Medulla oblongata (tissue), 1 donor: ENCODE measurements around the gene PCIF1.
"Not testable (repeated sequence)": the region's sequence is repeated elsewhere in the genome, so short reads cannot be mapped to it uniquely, and the experiment has no call there.

ENCODE experiments used
- DNase-seq: peaks from one replicate; pipeline ENCODE4 v3.0.0-alpha.2; 2015; ENCODE audit errors: extremely low spot score

The PCIF1 gene

DNA sequence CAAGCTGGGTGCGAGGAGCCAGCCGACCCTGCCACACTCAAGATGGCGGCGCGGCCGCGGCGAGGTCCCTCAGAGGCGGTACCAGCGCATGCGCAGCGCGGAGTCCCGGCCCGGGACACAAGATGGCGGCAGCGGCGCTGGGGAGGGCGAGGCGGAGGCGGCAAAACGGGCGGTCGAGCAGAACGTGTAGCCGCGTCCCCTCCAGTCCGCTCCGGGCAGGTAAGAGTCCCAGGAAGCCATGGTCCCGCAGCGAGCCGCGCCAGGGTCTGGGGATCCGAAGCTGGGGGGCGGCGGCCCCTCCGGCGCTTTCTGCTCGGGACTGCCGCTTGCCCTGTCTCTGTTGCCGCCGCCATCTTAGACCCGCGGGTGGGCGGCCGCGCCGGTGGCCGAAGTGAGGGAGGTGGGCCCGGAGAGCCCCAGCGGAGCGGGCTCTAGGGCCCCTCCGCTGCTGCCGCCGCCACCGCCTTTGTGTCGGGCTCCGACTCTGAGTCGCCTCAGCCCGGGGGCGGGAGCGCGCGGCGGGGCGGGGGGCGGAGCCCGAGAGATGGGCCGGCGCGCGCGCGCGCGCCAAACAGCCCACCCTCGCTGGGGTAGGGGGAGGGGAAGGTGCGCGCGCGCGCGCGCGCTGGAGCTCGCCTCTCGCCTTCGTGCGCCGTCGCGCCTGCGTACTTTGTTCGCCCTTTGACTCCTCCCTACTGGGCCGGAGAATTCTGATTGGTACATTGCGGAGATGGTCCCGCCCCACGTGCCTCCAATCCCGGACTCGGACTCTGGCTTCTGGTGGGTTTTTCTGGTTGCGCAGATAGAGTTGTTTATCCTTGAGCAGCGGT, at the start of gene PCIF1:
PCIF1 (plus strand) TSS at position 98 of the 830 bp plus-strand sequence. CDS start 4,317 bp downstream, outside the sequence.
- peak; percentile 99 for DNase-seq

DNA sequence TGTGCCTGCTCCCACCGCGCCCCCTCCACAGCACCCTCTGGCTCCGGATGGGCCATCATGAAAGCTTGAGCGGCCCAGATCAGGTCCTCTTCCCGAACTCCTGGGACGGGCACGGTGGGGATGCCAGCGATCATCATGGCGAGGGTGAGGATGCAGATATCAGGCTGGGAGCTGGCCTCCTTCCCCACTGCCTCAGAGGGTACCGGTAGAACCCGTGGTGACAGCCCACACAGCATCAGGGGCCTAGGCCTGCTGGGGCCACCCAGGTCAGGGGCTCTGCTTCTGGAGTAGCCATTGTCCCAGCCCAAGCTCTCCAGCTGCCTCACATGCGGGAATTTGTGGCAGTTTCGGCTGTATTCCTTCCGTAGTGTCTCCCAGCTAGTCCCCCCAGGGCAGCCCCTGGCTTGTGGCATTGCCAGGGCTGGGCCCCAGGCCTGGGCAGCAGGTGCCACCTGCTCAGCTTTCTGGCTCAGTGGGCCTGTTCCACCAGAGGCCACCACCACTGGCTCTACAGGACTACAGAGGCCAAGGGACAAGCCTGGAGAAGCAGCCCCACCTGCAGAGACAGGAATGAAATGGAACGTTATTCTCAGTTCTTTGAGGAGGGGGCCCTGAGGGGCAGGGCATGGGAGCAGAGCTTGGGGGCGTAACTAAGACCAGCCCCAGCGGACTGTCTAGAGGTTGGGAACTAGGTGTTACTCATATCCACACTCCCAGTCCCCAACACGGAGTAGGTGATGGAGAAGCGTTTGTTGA, 47.7 kb upstream of the PCIF1 start:
- no peak for DNase-seq

DNA sequence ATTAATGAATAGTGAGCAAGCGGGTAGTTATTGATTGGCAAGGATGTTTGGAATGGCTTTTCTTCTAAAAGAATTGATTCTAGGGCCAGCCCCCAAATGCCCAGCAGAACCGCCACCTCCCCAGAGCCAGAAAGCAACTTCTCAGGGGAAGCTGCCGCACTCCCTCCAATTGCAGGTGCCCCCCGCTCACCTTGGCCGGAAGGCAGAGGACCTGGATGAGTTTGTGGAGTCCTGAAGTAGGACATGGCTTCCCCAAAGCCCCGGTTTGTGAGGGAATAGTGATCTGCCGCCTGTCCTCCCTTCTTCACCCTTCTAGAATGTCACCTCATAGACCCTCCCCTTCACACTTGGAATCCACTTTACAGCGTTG, 47.2 kb upstream of the PCIF1 start, which contains the start of gene SPATA25:
SPATA25 (minus strand) TSS at position 277 of the 370 bp plus-strand sequence; CDS start at position 245, 32 bp downstream.
- no peak for DNase-seq

DNA sequence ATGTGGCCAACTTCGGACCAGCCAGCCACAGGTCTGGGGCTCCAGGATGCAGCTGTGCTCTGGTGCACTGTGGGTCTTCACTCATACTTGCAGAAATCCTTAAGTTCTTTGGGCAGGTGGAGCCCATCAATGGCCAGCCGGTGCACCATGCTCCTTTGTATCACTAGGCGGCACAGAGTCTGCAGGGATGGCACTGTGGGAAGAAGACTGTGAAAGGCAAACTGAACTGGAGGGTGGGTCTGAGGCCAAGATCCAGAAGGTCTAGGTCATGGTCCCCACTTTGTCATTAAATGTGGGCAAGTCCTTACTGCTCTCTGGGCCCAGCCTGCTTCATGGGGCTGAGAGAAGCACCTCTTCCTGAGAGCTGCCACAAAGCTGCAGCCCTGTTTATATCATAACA, 45.8 kb upstream of the PCIF1 start:
- no peak for DNase-seq

DNA sequence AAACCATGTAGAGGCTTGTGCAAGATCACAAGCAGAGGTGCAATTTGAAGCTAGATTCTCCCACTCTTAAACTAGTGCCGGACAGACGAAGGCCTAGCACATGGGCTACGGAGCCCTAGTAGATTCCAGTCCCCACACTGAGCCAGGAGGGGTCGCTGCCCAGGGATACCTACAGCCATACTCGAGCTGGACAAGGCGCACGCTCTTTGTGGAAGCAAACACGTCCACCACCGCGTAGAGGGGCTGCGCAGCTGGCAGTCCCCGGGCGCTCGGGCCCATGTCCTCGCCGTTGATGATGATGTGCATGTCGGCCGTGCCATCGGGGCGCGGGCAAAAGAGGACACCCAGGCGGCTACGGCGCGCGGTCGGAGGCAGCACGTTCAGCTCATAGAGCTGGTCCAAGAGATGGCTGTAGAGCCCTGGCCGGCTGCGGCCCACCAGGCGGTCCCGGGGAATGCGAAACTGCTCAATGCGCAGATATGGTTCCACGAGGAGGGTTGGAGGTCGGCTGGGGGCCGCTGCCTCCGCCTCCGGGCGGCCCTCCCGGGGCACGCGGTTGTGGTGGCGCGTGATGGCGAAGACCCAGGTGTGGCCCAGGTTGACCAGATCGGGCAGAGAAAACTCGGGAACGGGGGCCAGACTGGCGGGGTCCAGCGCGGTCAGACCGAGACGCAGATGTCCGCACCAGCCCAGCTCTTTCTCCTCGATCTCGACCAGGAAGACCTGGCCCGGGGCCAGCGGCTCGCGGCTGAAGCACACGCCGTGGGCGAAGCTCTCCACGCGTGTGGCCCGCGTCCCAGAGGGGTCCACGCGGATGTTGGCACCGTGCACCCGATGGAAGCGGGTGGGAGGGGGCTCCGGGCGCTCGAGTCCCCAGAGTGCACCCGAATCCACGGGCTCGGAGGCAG, 44.2 kb upstream of the PCIF1 start:
- DNase-seq, result peak; percentile 76

DNA sequence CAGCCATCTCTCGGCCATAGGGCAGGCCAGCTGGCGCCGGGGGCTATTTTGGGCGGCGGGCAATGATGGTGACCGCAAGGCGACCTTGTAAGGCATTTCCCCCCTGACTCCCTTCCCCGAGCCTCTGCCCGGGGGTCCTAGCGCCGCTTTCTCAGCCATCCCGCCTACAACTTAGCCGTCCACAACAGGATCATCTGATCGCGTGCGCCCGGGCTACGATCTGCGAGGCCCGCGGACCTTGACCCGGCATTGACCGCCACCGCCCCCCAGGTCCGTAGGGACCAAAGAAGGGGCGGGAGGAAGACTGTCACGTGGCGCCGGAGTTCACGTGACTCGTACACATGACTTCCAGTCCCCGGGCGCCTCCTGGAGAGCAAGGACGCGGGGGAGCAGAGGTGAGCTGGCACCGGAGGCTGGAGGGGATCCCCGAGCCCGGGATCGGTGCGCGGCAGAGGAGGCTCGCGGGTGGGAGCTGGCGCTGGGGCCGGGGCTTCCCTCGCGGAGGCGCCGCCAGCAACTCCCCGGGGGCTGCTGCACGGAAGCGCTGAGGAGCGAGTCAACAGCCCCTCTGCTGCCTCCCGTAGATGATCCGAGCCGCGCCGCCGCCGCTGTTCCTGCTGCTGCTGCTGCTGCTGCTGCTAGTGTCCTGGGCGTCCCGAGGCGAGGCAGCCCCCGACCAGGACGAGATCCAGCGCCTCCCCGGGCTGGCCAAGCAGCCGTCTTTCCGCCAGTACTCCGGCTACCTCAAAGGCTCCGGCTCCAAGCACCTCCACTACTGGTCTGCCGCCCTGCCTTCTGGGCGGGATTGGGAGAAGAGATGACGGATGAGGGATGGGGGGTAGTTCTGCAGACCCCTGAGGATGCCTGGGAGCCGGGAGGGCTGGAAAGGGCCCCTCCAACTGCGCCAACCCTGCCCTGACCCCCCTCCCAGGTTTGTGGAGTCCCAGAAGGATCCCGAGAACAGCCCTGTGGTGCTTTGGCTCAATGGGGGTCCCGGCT, 43.2 kb upstream of the PCIF1 start, which contains the start of the genes CTSA and NEURL2:
CTSA (plus strand) TSS at position 351 of the 999 bp plus-strand sequence; CDS start at position 585, 234 bp downstream.
NEURL2 (minus strand) TSS at position 224 of the 999 bp plus-strand sequence; CDS start at position 7, 217 bp downstream.
- peak; percentile 94 for DNase-seq

DNA sequence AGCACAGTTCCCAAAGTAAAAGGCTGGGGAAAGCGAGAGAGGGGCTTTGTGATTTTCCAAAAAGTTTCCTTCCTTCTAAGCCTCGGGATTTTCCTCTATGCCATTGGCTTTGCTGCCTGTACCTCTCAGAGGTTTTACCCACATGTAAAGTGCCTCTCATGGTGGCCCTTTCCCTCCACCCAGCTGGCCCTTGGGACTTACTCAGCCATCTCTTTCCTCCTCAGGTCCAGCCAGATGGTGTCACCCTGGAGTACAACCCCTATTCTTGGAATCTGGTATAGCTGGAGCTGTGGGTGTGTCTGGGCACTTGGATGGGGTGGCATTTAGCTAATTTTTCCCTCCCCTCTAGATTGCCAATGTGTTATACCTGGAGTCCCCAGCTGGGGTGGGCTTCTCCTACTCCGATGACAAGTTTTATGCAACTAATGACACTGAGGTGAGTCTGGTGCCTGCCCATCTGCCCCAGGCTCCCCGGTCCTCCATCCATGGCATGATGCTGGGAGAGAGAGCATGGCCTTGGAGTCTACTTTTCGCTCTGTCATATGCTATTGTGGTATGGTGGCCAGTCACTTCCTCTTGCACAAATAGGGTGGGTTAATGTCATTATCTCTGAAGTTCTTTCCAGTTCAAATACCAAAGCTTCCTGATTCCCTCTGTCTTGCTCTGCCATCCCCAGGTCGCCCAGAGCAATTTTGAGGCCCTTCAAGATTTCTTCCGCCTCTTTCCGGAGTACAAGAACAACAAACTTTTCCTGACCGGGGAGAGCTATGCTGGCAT, 42.2 kb upstream of the PCIF1 start:
- DNase-seq, result peak; percentile 17

DNA sequence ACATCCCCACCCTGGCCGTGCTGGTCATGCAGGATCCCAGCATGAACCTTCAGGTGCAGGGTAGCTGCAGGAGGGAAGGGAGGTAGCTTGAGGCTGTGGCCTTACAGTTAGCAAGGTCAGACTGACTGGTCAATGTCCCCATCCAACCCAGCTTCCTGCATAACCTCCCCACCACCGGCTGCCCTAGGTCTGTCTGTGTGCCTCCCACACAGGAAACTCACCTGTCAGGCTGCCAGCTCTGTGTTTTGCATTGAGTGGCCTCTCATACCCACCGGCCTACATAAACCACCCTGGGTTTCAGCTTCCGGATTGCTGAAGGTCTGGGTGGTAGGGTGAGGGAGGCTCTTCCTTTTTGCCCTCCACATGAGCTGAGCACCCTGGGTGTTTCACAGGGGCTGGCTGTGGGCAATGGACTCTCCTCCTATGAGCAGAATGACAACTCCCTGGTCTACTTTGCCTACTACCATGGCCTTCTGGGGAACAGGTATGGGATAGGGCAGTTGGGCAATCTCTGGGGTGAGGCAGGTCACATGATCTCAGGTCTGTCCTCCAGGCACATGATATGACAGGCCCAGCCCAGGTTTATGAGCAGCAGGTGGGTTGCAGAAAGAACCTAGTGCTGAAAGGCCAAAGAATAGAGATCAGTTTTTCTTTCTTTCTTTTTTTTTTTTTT, 41.5 kb upstream of the PCIF1 start:
- no peak for DNase-seq

DNA sequence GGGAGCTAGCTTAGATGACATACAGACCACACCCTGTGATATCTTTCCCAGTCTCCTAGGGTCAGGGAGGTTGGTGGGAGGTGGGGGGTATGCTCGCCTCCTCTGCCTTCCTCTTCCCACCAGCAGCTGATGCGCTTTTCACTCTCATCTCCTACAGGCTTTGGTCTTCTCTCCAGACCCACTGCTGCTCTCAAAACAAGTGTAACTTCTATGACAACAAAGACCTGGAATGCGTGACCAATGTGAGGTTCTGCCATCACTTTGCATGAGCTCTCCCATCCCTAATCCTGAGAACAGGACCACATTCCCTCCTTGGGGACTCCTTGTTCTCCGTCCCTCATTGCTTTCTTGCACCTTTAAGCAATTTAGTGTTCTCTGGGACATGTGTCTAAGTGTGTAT, 40.7 kb upstream of the PCIF1 start:
- no peak for DNase-seq

DNA sequence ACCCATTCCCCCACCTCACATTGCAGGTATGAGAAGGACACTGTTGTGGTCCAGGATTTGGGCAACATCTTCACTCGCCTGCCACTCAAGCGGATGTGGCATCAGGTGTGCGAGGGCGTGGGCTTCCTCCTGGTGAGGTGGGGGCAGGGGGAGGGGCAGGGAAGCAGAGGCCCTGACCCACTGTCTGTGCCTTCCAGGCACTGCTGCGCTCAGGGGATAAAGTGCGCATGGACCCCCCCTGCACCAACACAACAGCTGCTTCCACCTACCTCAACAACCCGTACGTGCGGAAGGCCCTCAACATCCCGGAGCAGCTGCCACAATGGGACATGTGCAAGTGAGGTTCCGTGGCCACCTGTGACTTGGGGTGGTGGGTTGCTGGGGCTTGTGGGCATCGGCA, 39.7 kb upstream of the PCIF1 start:
- no peak for DNase-seq

DNA sequence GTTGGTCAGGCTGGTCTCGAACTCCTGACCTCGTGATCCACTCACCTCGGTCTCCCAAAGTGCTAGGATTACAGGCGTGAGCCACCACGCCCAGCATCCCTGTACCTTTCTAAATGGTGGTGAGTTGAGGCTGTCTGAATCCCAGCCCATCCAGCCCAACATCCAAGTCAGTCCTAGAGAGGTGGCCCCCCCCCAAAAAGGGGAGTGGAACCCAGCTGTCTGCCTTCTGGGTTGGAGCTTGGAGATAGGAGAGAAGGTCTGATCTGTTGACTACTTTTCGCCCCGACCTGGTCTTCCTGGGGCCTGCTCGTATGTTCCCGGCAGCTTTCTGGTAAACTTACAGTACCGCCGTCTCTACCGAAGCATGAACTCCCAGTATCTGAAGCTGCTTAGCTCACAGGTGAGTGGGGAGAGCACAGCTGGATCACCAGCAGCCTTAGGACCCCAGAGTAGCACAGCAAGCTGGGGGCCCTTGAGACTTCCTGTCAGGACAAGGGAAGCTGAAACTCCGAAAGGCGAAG, 37.8 kb upstream of the PCIF1 start:
- no peak for DNase-seq

DNA sequence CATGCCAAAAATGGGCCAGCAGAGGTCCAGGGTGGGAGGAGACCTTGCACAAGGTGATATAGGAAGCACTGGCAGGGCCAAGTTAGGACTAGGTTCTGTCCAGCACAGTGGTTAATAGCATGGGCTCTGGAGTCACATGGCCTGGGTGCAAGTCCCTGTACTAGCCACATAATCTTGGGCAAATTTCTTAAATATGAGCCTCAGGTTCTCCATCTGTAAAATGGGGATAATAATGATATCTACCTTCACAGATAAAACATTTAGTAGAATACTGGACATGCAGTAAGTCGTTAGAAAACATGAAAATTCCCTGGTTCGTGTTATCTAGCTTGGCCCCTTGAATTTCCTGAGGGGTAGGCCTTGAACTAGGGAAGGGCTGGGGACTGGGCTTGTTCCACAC, 37.2 kb upstream of the PCIF1 start:
- DNase-seq, result no peak

DNA sequence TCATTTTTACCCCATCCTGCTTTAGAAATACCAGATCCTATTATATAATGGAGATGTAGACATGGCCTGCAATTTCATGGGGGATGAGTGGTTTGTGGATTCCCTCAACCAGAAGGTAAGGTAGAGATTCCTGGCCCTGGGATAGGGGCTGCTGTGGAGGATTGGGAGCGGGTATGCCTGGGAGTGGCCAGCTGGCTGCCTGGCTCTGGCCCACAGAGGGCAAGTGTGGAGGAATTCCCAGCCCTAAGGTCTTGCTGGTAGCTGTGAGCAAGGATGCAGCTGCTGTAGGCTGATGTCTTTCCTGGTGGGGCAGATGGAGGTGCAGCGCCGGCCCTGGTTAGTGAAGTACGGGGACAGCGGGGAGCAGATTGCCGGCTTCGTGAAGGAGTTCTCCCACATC, 36.8 kb upstream of the PCIF1 start:
- no peak for DNase-seq

DNA sequence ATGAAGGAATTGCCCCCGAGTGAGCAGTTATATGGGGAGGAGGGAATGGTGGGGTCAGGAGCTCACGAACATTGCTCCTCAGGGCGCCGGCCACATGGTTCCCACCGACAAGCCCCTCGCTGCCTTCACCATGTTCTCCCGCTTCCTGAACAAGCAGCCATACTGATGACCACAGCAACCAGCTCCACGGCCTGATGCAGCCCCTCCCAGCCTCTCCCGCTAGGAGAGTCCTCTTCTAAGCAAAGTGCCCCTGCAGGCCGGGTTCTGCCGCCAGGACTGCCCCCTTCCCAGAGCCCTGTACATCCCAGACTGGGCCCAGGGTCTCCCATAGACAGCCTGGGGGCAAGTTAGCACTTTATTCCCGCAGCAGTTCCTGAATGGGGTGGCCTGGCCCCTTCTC, 36.2 kb upstream of the PCIF1 start:
- no peak for DNase-seq

DNA sequence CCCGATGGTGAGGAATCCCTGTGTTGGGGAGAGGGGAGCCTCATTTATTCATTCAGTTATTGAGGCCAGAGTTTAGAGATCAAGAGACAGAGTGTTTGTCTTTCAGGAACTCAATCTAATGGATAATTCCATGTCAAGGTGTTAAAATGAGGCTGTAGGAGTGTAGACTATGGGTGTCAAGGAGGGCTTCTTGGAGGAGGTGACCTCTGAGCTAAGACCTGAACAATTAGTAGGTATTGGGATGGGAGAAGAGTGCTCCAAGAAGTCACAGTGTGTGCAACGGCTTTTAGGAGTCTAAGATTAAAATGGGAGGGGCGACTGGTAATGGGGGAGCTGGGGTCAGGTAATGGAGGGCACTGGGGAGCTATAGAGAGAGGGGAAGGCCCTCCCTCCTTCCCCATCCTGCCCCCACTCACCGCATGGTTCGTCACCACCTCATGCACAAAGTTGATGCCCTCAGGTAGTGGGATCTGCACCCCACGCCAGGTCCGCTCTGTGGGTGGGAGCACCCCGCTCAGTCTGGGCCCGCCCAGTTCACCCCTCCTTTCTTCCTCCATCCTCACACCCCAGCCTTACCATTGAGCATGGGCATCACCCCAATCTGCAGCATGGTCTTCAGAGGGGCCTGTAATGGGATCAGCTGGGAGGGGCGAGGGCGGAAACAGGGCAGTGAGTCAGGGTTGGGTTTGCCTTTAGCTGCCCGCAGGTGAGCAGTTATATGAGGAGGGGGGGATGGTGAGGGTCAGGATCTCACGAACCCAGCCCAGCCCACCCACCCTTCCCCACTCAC, 35.2 kb upstream of the PCIF1 start:
- no peak for DNase-seq

DNA sequence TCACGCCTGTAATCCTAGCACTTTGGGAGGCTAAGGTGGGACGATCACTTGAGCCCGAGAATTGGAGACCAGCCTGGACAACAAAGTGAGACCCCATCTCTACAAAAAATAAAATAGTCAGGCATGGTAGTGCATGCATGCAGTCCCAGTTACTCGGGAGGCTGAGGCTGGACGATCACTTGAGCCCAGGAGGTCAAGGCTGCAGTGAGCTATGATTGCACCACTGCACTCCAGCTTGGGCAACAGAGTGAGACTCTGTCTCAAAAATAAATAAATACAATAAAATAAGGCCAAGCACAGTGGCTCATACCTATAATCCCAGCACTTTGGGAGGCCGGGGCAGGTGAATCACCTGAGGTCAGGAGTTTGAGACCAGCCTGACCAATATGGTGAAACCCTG, 33.2 kb upstream of the PCIF1 start:
- not testable (repeated sequence) for DNase-seq

DNA sequence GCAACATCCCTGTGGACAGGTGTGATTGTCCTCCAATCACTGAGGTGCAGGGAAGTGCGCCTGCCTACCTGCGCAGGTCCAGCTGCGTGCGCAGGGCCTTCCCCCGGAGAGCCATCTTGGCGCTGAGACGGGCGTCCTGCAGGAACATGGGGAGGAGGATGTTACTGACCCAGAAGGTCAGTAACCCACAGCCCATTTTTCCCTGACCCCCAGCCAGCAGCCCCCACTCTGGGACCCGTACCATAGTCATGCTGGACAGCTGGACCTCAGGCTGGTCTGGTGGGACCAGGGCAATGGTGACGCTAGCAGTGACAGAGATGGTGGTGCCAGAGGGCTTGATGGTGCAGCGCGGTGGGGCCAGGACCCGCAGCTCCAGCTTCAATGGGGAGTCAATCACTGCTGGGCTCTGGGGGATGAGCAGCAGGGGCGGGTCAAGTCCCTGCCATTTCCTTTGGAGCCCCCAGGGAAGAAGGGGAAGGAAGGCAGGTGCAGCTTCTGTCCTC, 32.2 kb upstream of the PCIF1 start:
- no peak for DNase-seq
